ENCODE data around the gene ANKRD6.

GRCh38 chr6:89460713-89461112 is 27.8 kb downstream of the ANKRD6 start:
- TF ChIP-seq CTCF (IDR thresholded peaks at IDR 0.05) = no peak
- TF ChIP-seq TAF1 (IDR thresholded peaks at IDR 0.05; ENCODE audit: borderline replicate concordance, low read depth, low read length) = no peak
- no peak for TF ChIP-seq POLR2AphosphoS5 (IDR thresholded peaks at IDR 0.05; ENCODE audit: low read depth, low read length)
- no peak for TF ChIP-seq USF2 (IDR thresholded peaks at IDR 0.05; ENCODE audit: borderline replicate concordance, low read depth, low read length)
- TF ChIP-seq JUND (IDR thresholded peaks at IDR 0.05) = no peak
- no peak for TF ChIP-seq FOXJ3 (CRISPR knock-in tag; IDR thresholded peaks at IDR 0.05)
- TF ChIP-seq REST (IDR thresholded peaks at IDR 0.05; ENCODE audit: low read depth, low read length) = no peak
- no peak for TF ChIP-seq ELF1 (IDR thresholded peaks at IDR 0.05)
- no peak for TF ChIP-seq YY1 (IDR thresholded peaks at IDR 0.05; ENCODE audit: low read depth)
